ENCODE measurements around the gene CD300LD. TPM values are rescaled to one million over a fixed set of nuclear protein-coding genes. Genes with fewer than 3 reads are reported as not detected.
"Not testable (repeated sequence)": the region's sequence is repeated elsewhere in the genome, so short reads cannot be mapped to it uniquely, and the experiment has no call there.

CD300LD gene
- total RNA-seq, 2 experiments from 2014 or later, result not detected

DNA sequence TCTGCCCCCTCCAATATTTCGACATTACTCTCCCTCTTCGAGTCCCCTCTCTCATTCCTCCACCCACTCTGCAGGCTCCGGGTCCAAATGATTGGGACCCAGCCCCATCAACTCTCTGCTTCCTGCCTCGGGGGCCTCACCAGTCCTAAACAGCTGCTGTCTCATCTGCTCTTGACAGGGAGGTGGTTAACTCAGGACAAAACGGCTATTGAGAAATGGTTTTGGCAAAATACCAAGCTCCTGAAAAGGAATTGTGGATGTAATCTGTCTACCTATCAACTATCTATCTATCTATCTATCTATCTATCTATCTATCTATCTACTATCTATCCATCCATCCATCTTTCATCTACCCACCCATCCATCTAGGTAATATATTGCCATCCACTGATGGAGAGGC, 27.0 kb downstream of the CD300LD start:
- TF ChIP-seq, protein P1, sequence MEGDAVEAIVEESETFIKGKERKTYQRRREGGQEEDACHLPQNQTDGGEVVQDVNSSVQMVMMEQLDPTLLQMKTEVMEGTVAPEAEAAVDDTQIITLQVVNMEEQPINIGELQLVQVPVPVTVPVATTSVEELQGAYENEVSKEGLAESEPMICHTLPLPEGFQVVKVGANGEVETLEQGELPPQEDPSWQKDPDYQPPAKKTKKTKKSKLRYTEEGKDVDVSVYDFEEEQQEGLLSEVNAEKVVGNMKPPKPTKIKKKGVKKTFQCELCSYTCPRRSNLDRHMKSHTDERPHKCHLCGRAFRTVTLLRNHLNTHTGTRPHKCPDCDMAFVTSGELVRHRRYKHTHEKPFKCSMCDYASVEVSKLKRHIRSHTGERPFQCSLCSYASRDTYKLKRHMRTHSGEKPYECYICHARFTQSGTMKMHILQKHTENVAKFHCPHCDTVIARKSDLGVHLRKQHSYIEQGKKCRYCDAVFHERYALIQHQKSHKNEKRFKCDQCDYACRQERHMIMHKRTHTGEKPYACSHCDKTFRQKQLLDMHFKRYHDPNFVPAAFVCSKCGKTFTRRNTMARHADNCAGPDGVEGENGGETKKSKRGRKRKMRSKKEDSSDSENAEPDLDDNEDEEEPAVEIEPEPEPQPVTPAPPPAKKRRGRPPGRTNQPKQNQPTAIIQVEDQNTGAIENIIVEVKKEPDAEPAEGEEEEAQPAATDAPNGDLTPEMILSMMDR (IDR thresholded peaks at IDR 0.05), result no peak
- Mint-ChIP-seq H3K4me1 (ENCODE audit: low read depth) (peaks cover 8% of the 10 kb centered on the region), H3K36me3 (ENCODE audit: low read depth) (no peaks in the 10 kb centered on the region), H3K4me3 (no peak overlapping the region), H3K27me3 (peaks cover 18% of the 10 kb centered on the region), H3K27ac (no peak overlapping the region), H3K9me3 (no peaks in the 10 kb centered on the region)
- POLR2A ChIA-PET, result no interaction called here
- intact Hi-C loops (cut with micrococcal nuclease), result no loop called here
- CTCF ChIA-PET, result interaction anchor here (1.0 to 2.9 kb wide), 7 partner anchors 13 to 171 kb away, joined by 3 to 14 read pairs (median 5); no protein-coding TSS in a partner anchor
- DNase-seq (no peak), ATAC-seq (no peak)

- Mint-ChIP-seq H3K9me3 (no peaks in the 10 kb centered on the region), H3K4me3 (no peak overlapping the region), H3K27me3 (peaks cover 4% of the 10 kb centered on the region), H3K27ac (no peak overlapping the region), H3K4me1 (ENCODE audit: low read depth) (peaks cover 5% of the 10 kb centered on the region), H3K36me3 (ENCODE audit: low read depth) (no peaks in the 10 kb centered on the region)
- no peak for ATAC-seq
- CTCF ChIA-PET, result no interaction called here
- intact Hi-C loops (cut with micrococcal nuclease), result no loop called here
- TF ChIP-seq, protein P1 (IDR thresholded peaks at IDR 0.05), result no peak
- DNase-seq, result no peak
- POLR2A ChIA-PET, result no interaction called here
These were observed 28.7 kb downstream of the CD300LD start for GRCh38 chr17:74563358-74563757.

DNA sequence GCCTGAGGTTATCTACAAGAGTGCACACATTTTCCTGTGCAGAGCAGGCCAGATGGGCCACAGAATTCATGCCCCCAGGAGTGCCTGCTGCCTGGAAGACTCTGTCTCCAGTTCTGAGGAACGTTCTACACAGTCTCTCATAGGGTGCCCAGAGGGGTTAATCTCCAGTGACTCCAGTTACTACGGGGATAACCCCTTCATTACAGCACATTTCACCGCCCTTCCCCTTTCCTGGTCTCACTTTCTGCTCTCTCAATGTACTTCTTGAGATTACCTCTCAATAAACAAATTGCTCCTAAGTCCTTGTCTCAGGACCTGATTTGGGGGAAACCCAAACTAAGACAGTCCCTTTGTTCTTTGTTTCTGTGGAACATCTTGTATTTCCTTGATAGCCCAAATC, 30.5 kb downstream of the CD300LD start:
- Mint-ChIP-seq H3K36me3 (ENCODE audit: low read depth) (no peaks in the 10 kb centered on the region), H3K4me3 (no peak overlapping the region), H3K27ac (no peak overlapping the region), H3K9me3 (no peaks in the 10 kb centered on the region), H3K27me3 (no peaks in the 10 kb centered on the region), H3K4me1 (ENCODE audit: low read depth) (peaks cover 5% of the 10 kb centered on the region)
- ATAC-seq (no peak), DNase-seq (no peak)
- ChIA-PET CTCF (interaction anchor here (1.2 kb wide), 1 partner anchor 31 kb away, joined by 3 read pairs; the partner anchor contains the start of gene CD300LB), POLR2A (no interaction called here)
- TF ChIP-seq, protein P1 (IDR thresholded peaks at IDR 0.05), result no peak
- intact Hi-C loops (cut with micrococcal nuclease), result no loop called here

DNA sequence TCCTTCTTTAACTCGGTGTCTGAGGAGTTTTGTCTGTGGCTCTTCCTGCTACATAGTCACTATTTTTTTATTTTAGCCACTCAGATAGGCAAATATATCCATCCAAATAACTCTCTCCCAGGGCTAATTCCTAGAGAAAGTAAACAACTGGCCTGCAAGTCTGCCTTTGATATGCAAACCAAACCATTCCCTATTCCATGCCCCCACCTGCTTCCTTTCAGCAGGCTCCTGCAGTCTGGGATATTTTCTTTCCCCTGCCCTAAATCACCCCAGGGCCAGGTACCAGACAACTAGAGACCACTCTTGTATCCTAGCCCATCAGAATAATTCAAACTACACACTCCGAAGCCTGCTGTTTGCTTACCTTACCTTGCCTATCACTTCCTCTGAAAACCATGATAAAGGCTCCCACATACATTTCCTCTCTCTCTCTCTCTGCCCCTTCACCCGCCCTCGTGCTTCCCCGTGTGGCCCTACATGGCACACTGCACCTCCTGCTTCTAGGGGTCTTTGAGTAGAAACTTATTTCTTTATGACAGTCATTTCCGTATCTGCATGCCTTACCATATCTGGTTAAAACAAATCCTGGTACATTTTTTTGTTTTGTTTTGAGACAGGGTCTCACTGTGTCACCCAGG, 33.1 kb downstream of the CD300LD start:
- no peak for DNase-seq
- POLR2A ChIA-PET, result no interaction called here
- Mint-ChIP-seq H3K4me3 (no peak overlapping the region), H3K36me3 (ENCODE audit: low read depth) (no peaks in the 10 kb centered on the region), H3K4me1 (ENCODE audit: low read depth) (peaks cover 5% of the 10 kb centered on the region), H3K9me3 (no peaks in the 10 kb centered on the region), H3K27me3 (no peaks in the 10 kb centered on the region), H3K27ac (no peak overlapping the region)
- intact Hi-C loops (cut with micrococcal nuclease), result no loop called here
- CTCF ChIA-PET, result no interaction called here
- ATAC-seq, result no peak
- TF ChIP-seq, protein P1 (IDR thresholded peaks at IDR 0.05), result no peak

DNA sequence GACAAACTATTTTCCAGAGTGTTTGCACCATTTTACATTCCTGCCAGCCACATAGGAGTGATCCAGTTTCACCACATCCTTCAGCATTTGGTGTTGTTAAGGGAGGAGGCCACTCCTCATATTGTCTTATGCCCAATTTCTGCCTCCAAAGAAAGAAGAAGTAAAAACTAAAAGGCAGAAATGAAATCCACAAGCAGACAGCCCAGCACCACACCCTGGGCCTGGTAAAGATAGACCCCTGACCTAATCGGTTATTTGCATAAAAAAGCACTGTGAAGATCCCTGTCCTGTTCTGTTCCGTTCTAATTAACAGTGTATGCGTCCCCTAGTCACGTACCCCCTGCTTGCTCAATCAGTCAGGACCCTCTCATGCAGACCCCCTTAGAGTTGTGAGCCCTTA, 33.7 kb downstream of the CD300LD start:
- H3K4me1 Mint-ChIP-seq (ENCODE audit: low read depth); intact Hi-C loops (cut with micrococcal nuclease); H3K27ac Mint-ChIP-seq; ATAC-seq; DNase-seq; POLR2A ChIA-PET; H3K9me3 Mint-ChIP-seq; H3K27me3 Mint-ChIP-seq; H3K4me3 Mint-ChIP-seq; H3K36me3 Mint-ChIP-seq (ENCODE audit: low read depth): not testable (repeated sequence)
- CTCF ChIA-PET, result interaction anchor here (2.1 kb wide), 1 partner anchor 8 kb away, joined by 11 read pairs; no protein-coding TSS in a partner anchor
